ENCODE data around the gene POLR3G. TPM values are rescaled to one million over a fixed set of nuclear protein-coding genes. Genes with fewer than 3 reads are reported as not detected.

The POLR3G gene
- total RNA-seq, 1 experiment from 2014 or later = 62.5 TPM

- no peaks in the 10 kb centered on the region for H3K27me3 ChIP-seq (ENCODE audit: low read length)
- H3K9ac ChIP-seq (ENCODE audit: low read length) = no peak overlapping the region
Observed at GRCh38 chr5:90557871-90558270, 83.2 kb downstream of the POLR3G start.

DNA sequence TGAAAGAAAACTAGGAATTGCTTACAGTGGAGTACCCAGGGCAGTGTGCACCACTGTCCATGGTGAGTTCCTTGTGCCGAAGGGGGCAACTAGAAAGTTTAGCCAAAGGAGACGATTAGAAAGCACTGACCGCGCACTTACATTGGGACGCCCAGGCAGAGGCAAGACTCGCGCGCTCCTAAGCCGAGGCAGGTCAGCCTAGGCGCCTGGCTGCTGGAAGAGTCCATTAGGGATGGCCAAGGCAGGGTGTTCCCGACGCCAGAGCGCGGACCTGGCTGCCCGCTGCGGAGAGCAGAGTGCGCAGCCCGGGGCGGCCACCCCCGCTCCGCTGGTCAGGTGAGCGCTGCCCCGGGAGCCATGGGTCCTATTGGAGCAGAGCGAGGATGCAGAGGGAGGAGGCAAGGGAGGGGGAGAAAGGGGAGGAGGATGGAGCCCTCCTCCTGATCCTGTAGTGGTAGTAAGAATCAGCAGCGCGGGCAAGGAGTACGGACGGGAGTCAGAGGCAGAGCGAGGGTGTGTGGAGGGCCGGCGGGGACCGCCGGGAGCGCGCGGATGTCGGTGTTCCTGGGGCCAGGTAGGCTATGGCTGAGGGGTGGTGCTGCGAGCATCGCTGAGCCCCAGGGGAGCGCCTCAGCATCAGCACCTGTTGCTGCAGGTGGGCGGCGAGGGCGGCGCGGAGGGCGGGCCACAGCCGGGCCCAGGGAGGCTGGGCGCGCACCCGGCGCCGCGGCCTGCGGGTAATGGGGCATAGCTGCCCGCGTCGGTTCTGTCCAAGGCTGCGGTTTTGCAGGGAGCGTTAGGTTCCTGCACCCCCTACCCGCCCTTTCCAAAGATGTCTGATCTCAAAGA is 83.9 kb downstream of the POLR3G start, which contains the start of gene ADGRV1:
TSS of gene ADGRV1 (plus strand) at position 454 of the 849 bp plus-strand sequence. CDS start at position 553, 99 bp downstream.
- Histone ChIP-seq H4K20me1 (ENCODE audit: insufficient read depth, low read depth, low read length) (no peaks in the 10 kb centered on the region), H3K27me3 (ENCODE audit: low read length) (no peaks in the 10 kb centered on the region), H3K4me2 (ENCODE audit: low read depth, low read length, poor library complexity, severe bottlenecking) (no peak within 1 kb of the TSS), H3K36me3 (ENCODE audit: insufficient read depth, low read length) (no peaks in the 10 kb centered on the region), H3K9ac (ENCODE audit: low read length) (no peak within 1 kb of the TSS), H3K4me3 (ENCODE audit: low read length) (no peak within 1 kb of the TSS), H3K4me1 (ENCODE audit: low read length) (no peaks in the 10 kb centered on the region), H3K9me2 (replicated peaks; ENCODE audit: insufficient read depth, low read length) (no peaks in the 10 kb centered on the region), H3K27ac (ENCODE audit: low read length) (no peak within 1 kb of the TSS), H3K9me3 (ENCODE audit: low read length) (no peaks in the 10 kb centered on the region), H3K79me2 (ENCODE audit: low read length) (no peaks in the 10 kb centered on the region), H2AFZ (ENCODE audit: low read length) (no peak within 1 kb of the TSS)
- peak; percentile 16 for DNase-seq

More at GRCh38 chr5:90557871-90558270, 83.2 kb downstream of the POLR3G start:
- no peak for DNase-seq
- Histone ChIP-seq H3K27ac (ENCODE audit: low read length) (no peak overlapping the region), H3K4me2 (ENCODE audit: low read depth, low read length, poor library complexity, severe bottlenecking) (no peak overlapping the region), H3K4me3 (ENCODE audit: low read length) (no peak overlapping the region), H4K20me1 (ENCODE audit: insufficient read depth, low read depth, low read length) (no peaks in the 10 kb centered on the region), H3K9me3 (ENCODE audit: low read length) (no peaks in the 10 kb centered on the region), H3K79me2 (ENCODE audit: low read length) (no peaks in the 10 kb centered on the region), H3K4me1 (ENCODE audit: low read length) (no peaks in the 10 kb centered on the region), H3K36me3 (ENCODE audit: insufficient read depth, low read length) (no peaks in the 10 kb centered on the region), H2AFZ (ENCODE audit: low read length) (no peak overlapping the region), H3K9me2 (replicated peaks; ENCODE audit: insufficient read depth, low read length) (no peaks in the 10 kb centered on the region)

- H3K27me3 ChIP-seq (ENCODE audit: low read length) = no peaks in the 10 kb centered on the region
- no peak for DNase-seq
- H2AFZ ChIP-seq (ENCODE audit: low read length) = no peak overlapping the region
- H3K9ac ChIP-seq (ENCODE audit: low read length) = no peak overlapping the region
- no peaks in the 10 kb centered on the region for H3K9me3 ChIP-seq (ENCODE audit: low read length)
- no peaks in the 10 kb centered on the region for H4K20me1 ChIP-seq (ENCODE audit: insufficient read depth, low read depth, low read length)
- no peaks in the 10 kb centered on the region for H3K36me3 ChIP-seq (ENCODE audit: insufficient read depth, low read length)
- H3K4me2 ChIP-seq (ENCODE audit: low read depth, low read length, poor library complexity, severe bottlenecking) = no peak overlapping the region
- no peaks in the 10 kb centered on the region for H3K4me1 ChIP-seq (ENCODE audit: low read length)
- H3K27ac ChIP-seq (ENCODE audit: low read length) = no peak overlapping the region
- H3K4me3 ChIP-seq (ENCODE audit: low read length) = no peak overlapping the region
- H3K9me2 ChIP-seq (replicated peaks; ENCODE audit: insufficient read depth, low read length) = no peaks in the 10 kb centered on the region
- no peaks in the 10 kb centered on the region for H3K79me2 ChIP-seq (ENCODE audit: low read length)
Observed at GRCh38 chr5:90560771-90561170, 86.1 kb downstream of the POLR3G start.

- Histone ChIP-seq H2AFZ (ENCODE audit: low read length) (no peak overlapping the region), H3K9ac (ENCODE audit: low read length) (no peak overlapping the region), H3K9me3 (ENCODE audit: low read length) (no peaks in the 10 kb centered on the region), H3K4me2 (ENCODE audit: low read depth, low read length, poor library complexity, severe bottlenecking) (no peak overlapping the region), H3K27ac (ENCODE audit: low read length) (no peak overlapping the region), H3K9me2 (replicated peaks; ENCODE audit: insufficient read depth, low read length) (no peaks in the 10 kb centered on the region), H3K27me3 (ENCODE audit: low read length) (no peaks in the 10 kb centered on the region), H3K36me3 (ENCODE audit: insufficient read depth, low read length) (no peaks in the 10 kb centered on the region), H4K20me1 (ENCODE audit: insufficient read depth, low read depth, low read length) (no peaks in the 10 kb centered on the region), H3K4me1 (ENCODE audit: low read length) (no peaks in the 10 kb centered on the region), H3K4me3 (ENCODE audit: low read length) (no peak overlapping the region), H3K79me2 (ENCODE audit: low read length) (no peaks in the 10 kb centered on the region)
- DNase-seq = no peak
Observed at GRCh38 chr5:90561766-90562165, 87.1 kb downstream of the POLR3G start.

- no peaks in the 10 kb centered on the region for H3K27me3 ChIP-seq (ENCODE audit: low read length)
- H4K20me1 ChIP-seq (ENCODE audit: insufficient read depth, low read depth, low read length) = no peaks in the 10 kb centered on the region
- no peak overlapping the region for H2AFZ ChIP-seq (ENCODE audit: low read length)
- no peak overlapping the region for H3K4me2 ChIP-seq (ENCODE audit: low read depth, low read length, poor library complexity, severe bottlenecking)
- H3K4me3 ChIP-seq (ENCODE audit: low read length) = no peak overlapping the region
- no peaks in the 10 kb centered on the region for H3K4me1 ChIP-seq (ENCODE audit: low read length)
- H3K36me3 ChIP-seq (ENCODE audit: insufficient read depth, low read length) = no peaks in the 10 kb centered on the region
- H3K9me3 ChIP-seq (ENCODE audit: low read length) = no peaks in the 10 kb centered on the region
- H3K27ac ChIP-seq (ENCODE audit: low read length) = no peak overlapping the region
- DNase-seq = no peak
- H3K9me2 ChIP-seq (replicated peaks; ENCODE audit: insufficient read depth, low read length) = no peaks in the 10 kb centered on the region
- no peak overlapping the region for H3K9ac ChIP-seq (ENCODE audit: low read length)
- H3K79me2 ChIP-seq (ENCODE audit: low read length) = no peaks in the 10 kb centered on the region
Observed at GRCh38 chr5:90562341-90562740, 87.7 kb downstream of the POLR3G start.

- Histone ChIP-seq H3K4me2 (ENCODE audit: low read depth, low read length, poor library complexity, severe bottlenecking) (no peak overlapping the region), H3K27ac (ENCODE audit: low read length) (no peak overlapping the region), H3K36me3 (ENCODE audit: insufficient read depth, low read length) (no peaks in the 10 kb centered on the region), H4K20me1 (ENCODE audit: insufficient read depth, low read depth, low read length) (no peaks in the 10 kb centered on the region), H3K9me3 (ENCODE audit: low read length) (no peaks in the 10 kb centered on the region), H3K79me2 (ENCODE audit: low read length) (no peaks in the 10 kb centered on the region), H3K4me1 (ENCODE audit: low read length) (no peaks in the 10 kb centered on the region), H3K27me3 (ENCODE audit: low read length) (no peaks in the 10 kb centered on the region), H3K4me3 (ENCODE audit: low read length) (no peak overlapping the region), H3K9me2 (replicated peaks; ENCODE audit: insufficient read depth, low read length) (no peaks in the 10 kb centered on the region), H3K9ac (ENCODE audit: low read length) (no peak overlapping the region), H2AFZ (ENCODE audit: low read length) (no peak overlapping the region)
- no peak for DNase-seq
Observed at GRCh38 chr5:90563108-90563507, 88.4 kb downstream of the POLR3G start.

Other genes with a start within 250 kb of the POLR3G start
- gene CETN3, start 65.1 kb upstream of the POLR3G start, total RNA-seq (2014; rRNA removed; shearing (Covaris generic); ENCODE audit: low replicate concordance) = 54.7 and 55.4 TPM in 2 replicates
- 8.3 and 18.0 TPM in 2 replicates for gene MBLAC2, start 93 bp upstream of the POLR3G start, total RNA-seq (2014; rRNA removed; shearing (Covaris generic); ENCODE audit: low replicate concordance)
- 5.2 and 18.5 TPM in 2 replicates for gene LYSMD3, start 54.7 kb downstream of the POLR3G start, total RNA-seq (2014; rRNA removed; shearing (Covaris generic); ENCODE audit: low replicate concordance)
- gene ADGRV1, start 83.9 kb downstream of the POLR3G start, total RNA-seq (2014; rRNA removed; shearing (Covaris generic); ENCODE audit: low replicate concordance) = 0.04 TPM in 1 of 2 replicates, not detected in the other